GM18951 (cell line): Measurements from ENCODE around the gene SOCS4.
"Not testable (repeated sequence)": the region's sequence is repeated elsewhere in the genome, so short reads cannot be mapped to it uniquely, and the experiment has no call there.

Source experiments
- POLR2A ChIP-seq: IDR thresholded peaks from 4 replicates; pipeline ENCODE4 v1.6.1; 2011; ENCODE audit warnings: mild to moderate bottlenecking; ENCODE audit not compliant: insufficient read length, insufficient read depth; ENCODE audit errors: extremely low read depth
- in situ Hi-C: fragments of 300-500 bp; cut with MboI; formaldehyde crosslinking; loops from one replicate; pipeline ENCODE4 v1.12.0; 2022; ENCODE audit warnings: low sequenced_read_pairs, mixed read lengths, inconsistent platforms; ENCODE audit not compliant: unreplicated experiment

The SOCS4 gene

GRCh38 chr14:55062517-55063351 lies 35.7 kb downstream of the SOCS4 start:
- no peak for TF ChIP-seq POLR2A
- in situ Hi-C loops = no loop called here

GRCh38 chr14:55064896-55065295 lies 37.9 kb downstream of the SOCS4 start:
- in situ Hi-C loops = not testable (repeated sequence)

GRCh38 chr14:55065411-55065810 lies 38.4 kb downstream of the SOCS4 start:
- in situ Hi-C loops = no loop called here
- TF ChIP-seq POLR2A = no peak

GRCh38 chr14:55066223-55066622 lies 39.2 kb downstream of the SOCS4 start:
- TF ChIP-seq POLR2A = no peak
- in situ Hi-C loops = no loop called here

- TF ChIP-seq POLR2A = no peak
- in situ Hi-C loops = no loop called here
Measured at GRCh38 chr14:55070981-55071411, 44.0 kb downstream of the SOCS4 start.

- in situ Hi-C loops = no loop called here
- TF ChIP-seq POLR2A = no peak
Measured at GRCh38 chr14:55071870-55072640, 45.0 kb downstream of the SOCS4 start.

- in situ Hi-C loops = no loop called here
- no peak for TF ChIP-seq POLR2A
Measured at GRCh38 chr14:55073856-55074255, 46.8 kb downstream of the SOCS4 start.

GRCh38 chr14:55074662-55075061 lies 47.6 kb downstream of the SOCS4 start:
- in situ Hi-C loops = no loop called here
- TF ChIP-seq POLR2A = peak; percentile 7

- TF ChIP-seq POLR2A = no peak
- in situ Hi-C loops = no loop called here
Measured at GRCh38 chr14:55075628-55076175, 48.7 kb downstream of the SOCS4 start.

- in situ Hi-C loops = no loop called here
- TF ChIP-seq POLR2A = no peak
Measured at GRCh38 chr14:55077170-55078151, 50.4 kb downstream of the SOCS4 start.

GRCh38 chr14:55079961-55080360 lies 52.9 kb downstream of the SOCS4 start:
- in situ Hi-C loops = not testable (repeated sequence)

GRCh38 chr14:55084401-55085059 lies 57.5 kb downstream of the SOCS4 start:
- TF ChIP-seq POLR2A = no peak
- in situ Hi-C loops = no loop called here

GRCh38 chr14:55085060-55085660 lies 58.1 kb downstream of the SOCS4 start:
- in situ Hi-C loops = no loop called here
- no peak for TF ChIP-seq POLR2A
